Nucleus accumbens (tissue), 56 donors: ENCODE measurements around the gene MAST3.
A peak's percentile ranks its signal among the peaks of the same experiment; 100 is the strongest.

Source experiments
- DNase-seq, 56 donors: peaks; one replicate each; lab custom pipeline; 2025; lab: John Stamatoyannopoulos, UW

Gene MAST3

DNA sequence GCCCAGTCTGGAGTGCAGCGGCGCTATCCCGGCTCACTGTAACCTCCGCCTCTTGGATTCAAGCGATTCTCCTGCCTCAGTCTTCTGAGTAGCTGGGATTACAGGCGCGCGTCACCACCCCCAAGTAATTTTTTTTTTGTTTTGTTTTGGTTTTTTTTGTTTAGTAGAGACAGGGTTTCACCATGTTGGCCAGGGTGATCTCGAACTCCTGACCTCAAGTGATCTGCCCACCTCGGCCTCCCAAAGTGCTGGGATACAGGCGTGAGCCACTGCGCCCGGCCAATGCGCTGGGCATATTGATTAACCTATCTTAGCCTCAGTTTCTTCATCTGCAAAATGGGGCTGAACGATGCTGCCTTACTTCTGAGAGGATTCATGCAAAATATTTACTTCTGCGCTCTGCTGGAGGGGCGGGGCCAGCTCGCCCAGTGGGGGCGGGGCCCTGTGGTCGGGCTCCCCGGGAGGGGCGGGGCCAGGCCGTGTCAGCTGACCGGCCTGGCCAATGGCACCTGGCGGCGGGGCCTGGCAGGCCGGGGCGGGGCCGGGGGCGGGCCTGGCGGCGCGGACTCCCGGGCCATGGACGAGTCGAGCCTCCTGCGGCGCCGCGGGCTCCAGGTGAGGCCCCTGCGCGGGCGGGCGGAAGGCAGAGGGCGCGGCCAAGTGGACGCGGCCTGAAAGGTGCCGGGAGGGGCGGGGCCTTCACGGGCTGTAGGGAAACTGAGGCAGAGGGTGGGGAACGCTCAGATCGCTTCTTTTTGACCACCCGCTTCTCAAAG is at the start of gene MAST3:
TSS of gene MAST3 (plus strand) at position 562 of the 776 bp plus-strand sequence. CDS start at position 577, 15 bp downstream.
- peak in 53 of 56 donors; percentile 8 to 88 (median 76) for DNase-seq

DNA sequence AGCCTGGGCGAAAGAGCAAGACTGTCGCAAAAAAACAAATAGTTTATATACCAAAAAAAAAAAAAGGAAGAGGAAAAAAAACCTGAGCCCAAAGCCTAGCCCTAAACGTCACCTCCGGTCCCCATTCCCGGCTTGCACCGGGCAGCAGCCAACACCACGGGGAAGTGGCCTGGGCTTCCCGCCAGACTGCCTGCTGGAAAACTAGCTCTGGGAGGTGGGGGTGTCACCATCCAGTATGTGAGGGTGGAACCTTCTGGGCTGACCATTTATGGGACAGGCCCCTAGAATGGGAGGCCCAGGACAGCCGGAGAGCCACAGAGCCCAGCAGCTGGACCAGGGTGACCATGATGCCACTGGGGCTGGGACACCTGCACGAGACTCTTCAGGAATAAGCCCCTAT is 48.2 kb upstream of the MAST3 start:
- peak in 50 of 56 donors; percentile 5 to 85 (median 50) for DNase-seq

DNA sequence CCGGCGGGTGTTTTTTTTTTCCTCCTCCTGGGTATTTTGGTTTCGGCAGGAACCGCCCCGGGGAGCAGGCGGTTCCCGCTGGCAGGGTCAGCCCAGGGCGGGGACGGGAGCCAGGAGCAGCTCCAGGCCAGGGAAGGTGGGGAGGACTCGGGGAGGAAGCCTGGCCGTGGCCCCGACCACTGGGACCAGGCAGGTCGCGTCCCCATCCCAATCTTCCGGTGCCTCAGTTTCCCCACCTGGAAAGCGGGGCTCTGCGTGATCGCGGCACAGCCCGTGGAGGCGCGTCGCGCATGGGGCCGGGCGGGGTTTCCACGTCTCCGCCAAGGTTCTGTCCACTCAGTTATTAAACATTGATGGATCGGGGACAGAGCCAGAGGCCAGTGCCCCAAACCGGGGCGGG is 45.7 kb upstream of the MAST3 start:
- DNase-seq = no peak

DNA sequence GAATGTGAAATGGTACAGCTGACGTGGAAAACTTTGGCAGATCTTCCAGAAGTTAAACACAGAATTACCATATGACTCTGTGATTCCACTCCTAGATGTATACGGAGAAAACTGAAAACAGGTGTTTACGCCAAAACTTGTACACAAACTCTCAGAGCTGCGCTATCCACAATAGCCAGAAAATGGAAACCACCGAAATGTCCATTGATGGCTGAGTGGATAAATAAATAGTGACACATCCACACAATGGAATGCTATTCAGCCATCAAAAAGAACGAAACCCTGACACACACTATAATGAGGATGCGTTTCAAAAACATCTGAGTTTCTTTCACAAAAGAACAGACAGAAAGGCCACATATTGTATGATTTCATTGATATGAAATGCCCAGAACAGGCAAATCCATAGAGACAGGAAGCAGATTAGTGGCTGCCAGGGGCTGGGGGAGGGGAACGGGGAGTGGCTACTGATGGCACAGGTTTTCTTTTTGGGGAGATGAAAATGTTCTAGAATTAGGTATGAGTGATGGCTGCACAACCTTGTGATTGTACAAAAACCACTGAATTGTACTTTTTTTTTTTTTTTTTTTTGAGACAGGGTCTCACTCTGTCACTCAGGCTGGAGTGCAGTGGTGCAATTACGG is 43.9 kb upstream of the MAST3 start:
- DNase-seq = no peak

DNA sequence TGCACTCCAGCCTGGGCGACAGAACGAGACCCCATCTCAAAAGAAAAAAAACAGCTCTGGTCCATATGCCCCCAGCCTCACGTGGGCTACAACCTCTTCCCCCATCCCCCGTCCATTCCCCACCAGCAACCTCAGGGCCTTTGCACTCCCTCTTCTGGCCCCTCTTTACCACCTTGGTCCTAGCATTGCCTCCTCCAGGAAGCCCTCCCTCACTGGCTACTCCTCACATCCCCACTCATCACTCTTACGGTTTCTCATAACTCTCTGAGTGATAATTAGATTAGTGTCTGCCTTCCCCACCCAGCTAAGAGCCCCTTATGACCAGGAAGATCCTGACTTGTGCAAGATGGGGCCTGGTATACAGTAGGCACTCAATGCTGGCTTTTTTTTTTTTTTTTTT is 41.6 kb upstream of the MAST3 start:
- DNase-seq = no peak

DNA sequence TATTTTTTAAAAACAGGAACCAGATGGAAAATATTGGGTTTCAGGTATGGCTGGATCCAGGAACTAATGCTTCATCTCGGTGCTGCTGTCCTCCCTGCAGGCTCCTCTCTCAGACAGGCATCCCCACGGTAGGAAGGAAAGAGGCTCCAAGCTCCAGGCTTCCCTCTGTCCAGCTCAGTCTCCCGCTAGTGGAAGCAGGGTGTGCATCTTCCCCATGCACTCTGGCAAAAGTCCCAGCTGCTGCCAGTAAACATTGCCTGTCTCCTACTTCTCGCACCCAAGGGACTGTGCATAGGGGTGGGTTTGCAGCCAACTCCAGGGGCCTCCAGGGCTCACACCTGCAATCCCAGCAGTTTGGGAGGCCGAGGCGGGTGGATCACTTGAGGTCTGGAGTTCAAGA is 40.0 kb upstream of the MAST3 start:
- DNase-seq = peak in 47 of 56 donors; percentile 3 to 73 (median 37)

DNA sequence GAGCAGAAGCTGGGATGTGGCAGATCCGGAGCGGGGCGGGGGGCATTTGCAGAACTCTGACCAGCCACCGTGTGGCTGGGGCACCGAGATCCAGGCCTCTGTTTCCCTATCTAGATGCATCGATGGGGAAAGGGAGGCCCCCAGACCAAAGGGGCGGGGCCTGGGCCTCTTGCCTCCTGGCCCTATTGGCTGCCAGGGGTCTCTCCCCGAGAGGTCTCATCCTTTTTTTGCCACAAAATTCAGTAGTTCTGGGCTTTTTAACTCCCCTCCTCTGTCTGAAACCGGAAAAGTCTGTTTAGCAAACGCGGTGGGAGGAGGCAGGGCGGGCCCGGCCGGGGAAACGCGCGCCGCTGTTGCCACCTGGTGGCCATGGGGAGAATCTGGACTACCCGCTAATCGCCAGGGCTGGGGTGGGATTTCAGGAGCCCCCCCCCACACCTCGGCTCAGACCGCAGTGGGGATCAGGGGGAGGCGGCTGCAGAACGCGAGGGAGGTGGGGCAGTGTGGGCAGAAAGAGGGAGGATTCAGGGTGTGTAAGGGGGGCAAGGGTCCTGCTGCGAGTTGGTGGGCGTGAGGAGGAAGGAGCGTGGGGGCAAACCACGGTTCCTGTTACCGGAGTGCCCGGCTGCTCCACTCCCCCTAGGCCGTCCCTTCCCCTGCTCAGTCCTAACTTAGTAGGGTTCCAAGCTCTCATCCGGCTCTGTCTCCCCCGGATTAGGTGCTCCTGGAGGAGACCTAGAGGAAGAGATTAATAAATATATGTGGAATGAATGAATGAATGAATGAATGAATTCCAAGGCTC is 39.2 kb upstream of the MAST3 start:
- DNase-seq = peak in 51 of 56 donors; percentile 19 to 87 (median 70)

DNA sequence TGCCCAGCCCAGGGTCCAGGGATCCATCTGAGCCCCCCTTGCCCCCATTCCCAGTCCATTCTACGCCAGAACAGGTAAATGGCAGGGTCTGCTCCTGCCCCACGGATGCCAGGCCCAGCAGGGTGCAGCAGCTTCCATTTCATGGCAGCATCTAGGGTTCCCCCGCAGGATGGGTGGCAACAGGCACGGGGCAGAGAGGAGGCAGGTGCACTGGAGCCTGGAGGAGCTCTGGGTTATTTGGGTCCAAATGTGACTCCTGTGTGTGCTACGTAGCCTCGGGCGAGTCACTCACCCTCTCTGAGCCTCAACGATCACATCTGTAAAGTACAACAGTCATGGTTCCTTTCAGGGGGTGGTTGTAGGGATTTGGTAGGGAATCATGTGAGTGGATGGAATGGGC is 38.3 kb upstream of the MAST3 start:
- no peak for DNase-seq

DNA sequence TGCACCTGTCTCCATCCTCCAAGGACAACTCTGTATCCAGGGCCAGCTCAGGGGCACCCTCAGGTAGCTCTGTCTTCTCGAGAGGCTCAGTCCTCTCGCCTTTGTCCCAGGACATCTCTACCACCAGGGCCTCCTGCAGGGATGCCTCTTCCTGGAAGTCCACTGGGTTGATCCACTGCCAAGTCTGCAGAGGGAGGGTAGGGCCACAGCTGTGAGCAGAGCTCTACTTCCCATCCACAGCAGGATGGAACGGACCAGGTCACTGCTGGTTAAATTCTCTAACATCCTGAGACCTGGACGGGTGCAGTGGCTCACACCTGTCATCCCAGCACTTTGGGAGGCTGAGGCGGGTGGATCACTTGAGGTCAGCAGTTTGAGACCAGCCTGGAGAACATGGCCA is 37.7 kb upstream of the MAST3 start:
- DNase-seq = no peak

DNA sequence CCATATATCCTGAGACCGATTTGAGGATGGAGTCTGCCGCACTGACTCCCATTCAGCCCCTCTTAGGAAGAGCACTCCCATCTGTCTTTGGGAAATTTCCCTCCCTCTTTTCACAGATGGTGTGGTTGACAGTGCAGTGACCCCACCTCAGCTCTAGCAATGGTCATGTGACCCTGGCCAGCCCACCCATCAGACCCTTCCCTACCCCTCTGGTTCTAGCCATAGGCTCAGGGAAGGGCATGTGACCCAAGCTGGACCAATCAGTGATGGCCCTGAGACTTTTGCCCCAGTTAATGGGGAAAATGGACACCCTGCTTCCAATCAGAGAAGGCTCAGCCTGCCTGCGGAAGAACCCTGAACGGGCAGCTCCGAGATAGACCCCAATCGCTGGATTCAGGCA is 37.1 kb upstream of the MAST3 start:
- DNase-seq = no peak

DNA sequence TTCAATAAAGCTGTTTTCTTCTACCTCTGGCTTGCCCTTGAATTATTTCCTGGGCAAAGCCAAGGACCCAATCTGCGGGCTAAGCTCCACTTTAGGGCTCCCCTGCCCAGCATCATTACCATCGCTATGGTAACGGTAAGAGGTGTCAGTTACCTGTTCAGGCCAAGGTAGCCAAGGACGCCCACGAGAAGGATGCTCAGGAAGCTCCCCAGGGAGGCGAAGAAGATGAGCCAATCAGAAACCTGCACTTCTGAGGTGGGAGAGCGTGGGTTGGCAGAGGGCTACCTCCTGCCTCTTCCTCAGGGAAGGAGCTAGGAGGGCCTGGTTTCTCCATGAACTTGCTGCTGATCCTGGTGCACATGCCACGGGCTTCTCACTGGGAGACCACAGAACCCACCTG is 35.5 kb upstream of the MAST3 start:
- DNase-seq = peak in 2 of 56 donors; percentile 6 to 15

DNA sequence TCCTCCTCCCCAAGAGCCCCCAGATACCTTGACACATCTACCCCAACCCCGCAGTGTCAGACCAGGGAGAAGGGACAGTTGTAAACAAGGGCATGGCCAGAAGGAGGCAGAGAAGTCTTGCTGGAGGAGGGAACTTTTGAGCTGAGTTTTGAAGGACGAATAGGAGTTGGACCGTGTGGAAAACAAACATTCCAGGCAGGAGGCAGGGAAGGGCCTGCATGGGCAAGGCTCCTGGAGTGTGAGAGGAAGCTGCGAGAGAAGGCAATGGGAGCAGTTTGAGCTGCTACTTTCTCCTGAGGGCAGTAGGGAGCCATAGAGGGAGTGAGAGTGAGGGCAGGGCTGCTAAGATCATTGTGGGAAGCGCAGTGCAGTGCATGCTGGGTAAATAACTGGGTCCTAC is 34.1 kb upstream of the MAST3 start:
- peak in 2 of 56 donors; percentile 14 to 15 for DNase-seq

DNA sequence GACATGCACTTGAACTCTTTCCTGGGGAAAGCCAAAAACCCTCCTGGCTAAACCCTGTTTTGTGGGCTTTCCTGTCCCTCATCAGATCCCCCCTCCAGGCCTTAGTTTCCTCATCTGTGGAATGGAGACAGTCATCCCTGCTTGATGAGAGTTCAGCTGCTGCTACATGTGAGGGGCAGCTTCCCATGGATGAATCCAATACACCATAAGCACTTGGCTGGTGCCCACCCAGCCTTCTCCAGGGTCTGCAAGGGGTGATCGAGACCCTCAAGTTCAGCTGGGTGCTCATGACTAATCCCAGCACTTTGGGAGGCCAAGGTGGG is 32.4 kb upstream of the MAST3 start:
- DNase-seq = no peak

DNA sequence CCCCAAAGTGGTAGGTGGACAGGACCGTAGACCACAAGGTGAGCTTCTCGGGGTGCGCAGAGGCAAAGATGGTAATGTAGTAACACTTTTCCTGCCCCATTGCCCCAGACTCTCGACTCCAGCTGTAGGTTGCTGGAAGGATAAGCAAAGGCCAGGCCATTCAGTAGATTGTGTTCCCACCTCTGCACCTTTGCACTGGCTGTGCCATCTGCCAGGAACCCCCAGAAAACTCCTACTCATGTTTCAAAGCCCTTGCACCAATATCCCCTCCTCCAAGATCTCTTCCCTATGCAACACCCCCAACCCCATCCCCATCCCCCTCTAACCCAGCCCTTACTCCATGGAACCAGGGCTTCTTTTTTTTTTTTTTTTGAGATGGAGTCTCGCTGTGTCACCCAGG is 29.2 kb upstream of the MAST3 start:
- DNase-seq = no peak

DNA sequence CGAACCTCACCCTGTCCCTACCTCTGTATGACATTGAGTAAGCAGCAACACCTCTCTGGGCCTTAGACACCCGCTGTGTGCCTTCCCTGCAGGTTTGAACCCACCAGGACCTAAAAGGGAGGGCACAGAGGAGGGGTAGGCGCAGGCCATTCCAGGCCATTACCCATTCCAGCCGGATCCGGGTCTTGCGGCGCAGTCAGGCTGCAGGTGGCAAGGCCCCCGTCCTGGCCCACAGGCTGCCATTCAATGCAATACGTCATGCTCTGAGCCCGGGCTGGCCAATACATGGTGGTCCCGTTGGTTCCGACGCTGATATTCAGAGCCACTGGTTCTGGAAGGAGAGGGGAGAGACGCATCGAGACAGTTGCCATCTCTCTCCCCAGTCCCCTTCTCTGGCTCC is 28.2 kb upstream of the MAST3 start:
- no peak for DNase-seq

DNA sequence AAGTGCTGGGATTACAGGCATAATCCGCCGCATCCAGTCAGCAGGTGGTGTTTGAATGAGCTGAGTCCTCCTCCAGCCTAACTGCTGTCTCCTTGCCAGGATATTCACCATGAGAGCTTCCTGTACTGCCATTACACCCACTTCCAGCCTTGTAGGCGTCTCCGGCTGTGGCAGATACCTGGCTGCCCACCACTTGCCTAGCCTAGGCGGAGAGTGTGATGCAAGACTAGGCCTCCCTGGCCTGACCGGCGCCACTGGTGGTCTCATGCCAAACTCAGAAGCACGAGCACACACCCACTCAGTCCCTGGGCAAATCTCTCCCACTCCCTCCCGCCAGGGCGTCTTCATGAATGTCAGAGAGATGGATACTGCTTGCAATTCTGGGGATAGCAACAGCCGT is 27.4 kb upstream of the MAST3 start:
- DNase-seq = peak in 3 of 56 donors; percentile 2 to 24 (median 17)

DNA sequence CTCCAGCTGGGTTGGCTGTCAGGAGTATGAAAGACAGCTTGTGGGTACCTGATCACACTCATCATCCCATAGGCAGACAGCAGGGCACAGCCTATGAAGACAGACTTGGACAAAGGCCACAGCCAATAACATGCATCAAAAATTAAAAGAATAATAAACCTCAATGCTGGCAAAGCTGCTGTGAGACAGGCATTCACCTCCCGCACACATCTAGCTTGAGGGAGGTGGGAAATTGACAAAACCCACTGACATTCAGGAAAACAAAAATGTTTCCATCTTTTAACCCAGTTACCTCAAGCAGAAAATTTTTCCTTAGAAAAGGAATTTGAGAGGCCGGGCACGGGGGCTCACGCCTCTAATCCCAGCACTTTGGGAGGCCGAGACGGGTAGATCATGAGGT is 25.2 kb upstream of the MAST3 start:
- DNase-seq = no peak

DNA sequence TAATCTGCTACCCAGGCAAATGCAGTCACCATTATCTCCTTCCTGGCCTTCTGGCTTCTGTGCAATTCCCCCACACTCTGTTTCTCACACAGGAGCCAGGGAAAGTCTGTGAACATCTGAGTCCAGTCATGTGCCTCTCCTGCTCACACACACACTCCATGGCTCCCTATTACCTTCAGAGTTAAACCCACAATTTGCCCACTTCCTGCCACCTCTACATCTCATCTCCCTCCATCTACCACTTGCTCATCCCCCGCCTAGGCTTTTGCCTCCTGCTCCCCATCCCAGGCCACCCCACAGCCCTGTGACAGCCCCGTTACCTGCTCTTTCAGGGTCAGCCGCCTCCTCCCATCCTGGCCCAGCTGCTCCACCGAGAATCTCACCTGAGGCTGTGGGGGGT is 24.4 kb upstream of the MAST3 start:
- DNase-seq = no peak

DNA sequence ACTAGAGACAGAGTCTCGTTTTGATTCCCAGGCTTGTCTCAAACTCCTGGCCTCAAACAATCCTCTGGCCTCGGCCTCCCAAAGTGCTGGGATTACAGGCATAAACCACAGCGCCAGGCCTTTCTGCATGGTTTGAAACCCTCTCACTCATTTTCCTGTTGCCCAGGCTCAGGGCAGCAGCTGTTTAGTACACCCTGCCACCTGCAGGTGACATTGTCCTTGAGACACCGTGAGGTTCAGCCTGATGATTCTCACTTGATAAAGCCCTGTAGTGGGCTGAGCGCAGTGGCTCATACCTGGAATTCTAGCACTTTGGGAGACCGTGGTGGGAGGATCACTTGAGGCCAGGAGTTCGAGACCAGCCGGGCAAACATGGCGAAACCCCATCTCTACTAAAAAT is 23.4 kb upstream of the MAST3 start:
- no peak for DNase-seq

DNA sequence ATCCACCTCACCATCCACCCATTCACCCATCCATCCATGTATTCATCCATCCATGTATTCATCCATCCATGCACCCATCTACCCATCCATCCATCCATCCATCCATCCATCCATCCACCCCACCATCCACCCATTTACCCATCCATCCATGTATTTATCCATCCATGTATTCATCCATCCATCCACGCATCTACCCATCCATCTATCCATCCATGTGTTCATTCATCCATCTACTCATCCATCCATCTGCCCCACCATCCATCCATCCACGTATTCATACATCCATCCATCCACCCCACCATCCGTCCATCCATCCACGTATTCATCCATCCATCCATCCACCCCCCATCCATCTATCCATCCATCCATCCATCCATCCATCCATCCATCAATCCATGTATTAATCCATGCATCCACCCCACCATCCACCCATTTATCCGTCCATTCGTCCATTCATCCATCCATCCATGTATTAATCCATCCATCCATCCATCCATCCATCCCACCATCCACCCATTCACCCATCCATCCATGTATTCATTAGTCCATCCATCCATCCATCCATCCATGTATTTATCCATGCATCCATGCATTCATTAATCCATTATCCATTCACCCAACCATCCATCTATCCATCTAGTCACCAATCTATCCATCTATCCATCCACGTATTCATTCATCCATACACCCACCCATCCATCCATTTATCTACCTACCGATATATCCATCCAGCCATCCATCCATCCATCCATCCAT is 13.5 kb upstream of the MAST3 start:
- no peak for DNase-seq
